HG03060 (cell line): ENCODE data around the gene KIRREL3.

Experiments
- ATAC-seq: cut with Tn5 transposase; IDR thresholded peaks from one replicate; pipeline ENCODE4 v1.9.1; 2021; ENCODE audit warnings: low read depth, moderate number of reproducible peaks; ENCODE audit not compliant: unreplicated experiment

KIRREL3 gene

DNA sequence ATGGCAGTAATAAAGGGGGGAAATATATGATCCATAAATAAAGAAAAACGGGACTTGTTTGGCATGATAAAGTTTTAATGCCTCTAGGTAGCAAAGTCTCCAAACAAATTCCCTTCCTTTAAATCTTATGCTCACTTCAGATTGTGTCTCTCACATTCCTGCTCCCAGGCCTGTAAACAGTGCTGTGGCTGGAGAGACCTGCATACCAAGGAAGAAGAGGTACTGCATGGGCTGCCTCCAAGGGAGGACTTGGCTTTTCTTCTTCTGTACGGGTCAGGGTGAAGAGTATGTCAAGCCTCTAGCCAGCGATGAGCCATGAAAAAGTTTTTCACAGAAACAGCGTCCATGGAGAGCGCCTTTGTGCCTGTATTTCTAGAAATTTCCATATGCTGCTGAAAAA is 161.8 kb downstream of the KIRREL3 start:
- ATAC-seq, result no peak

DNA sequence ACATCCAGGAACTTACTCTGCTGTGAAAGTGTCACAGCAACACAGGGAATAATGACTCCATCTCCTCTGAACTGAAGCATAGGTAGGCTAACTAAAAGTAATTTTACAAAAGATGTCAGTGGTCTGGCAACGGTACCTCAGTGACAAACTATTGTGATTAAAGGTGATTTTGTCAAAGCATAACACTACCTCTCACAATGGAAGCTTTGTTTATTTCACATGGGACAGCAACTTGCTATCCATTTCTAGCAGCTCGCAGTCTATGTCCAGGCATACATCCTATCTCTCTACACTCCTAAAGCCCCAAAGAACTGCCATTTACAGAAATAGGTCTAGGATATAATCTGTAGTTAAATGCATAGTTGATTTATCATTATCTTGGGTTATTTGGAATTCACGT is 163.0 kb downstream of the KIRREL3 start:
- ATAC-seq, result no peak

- ATAC-seq, result no peak
These were observed 166.0 kb downstream of the KIRREL3 start for GRCh38 chr11:126834573-126834972.

DNA sequence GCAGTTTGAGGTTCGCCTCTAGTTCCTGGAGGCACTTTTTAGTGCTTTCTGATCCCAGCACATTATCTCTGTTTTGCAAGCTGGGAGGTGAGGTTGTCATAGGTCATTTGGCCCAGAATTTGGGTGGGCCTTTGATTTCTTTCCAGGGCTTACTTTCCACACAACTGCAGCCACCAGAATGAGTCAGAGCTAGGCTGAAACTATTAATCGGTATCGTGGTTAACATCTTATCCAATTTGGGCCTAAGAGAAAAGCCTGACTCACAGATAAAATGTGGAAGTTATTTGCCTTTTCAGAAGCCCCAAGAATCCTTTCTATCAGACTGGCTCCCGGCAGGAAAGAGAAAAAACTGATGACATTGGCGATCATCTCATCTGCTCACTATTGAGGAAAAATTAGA is 166.4 kb downstream of the KIRREL3 start:
- no peak for ATAC-seq

GRCh38 chr11:126833065-126833464 is 167.5 kb downstream of the KIRREL3 start:
- no peak for ATAC-seq

GRCh38 chr11:126832387-126832786 is 168.2 kb downstream of the KIRREL3 start:
- ATAC-seq, result no peak

DNA sequence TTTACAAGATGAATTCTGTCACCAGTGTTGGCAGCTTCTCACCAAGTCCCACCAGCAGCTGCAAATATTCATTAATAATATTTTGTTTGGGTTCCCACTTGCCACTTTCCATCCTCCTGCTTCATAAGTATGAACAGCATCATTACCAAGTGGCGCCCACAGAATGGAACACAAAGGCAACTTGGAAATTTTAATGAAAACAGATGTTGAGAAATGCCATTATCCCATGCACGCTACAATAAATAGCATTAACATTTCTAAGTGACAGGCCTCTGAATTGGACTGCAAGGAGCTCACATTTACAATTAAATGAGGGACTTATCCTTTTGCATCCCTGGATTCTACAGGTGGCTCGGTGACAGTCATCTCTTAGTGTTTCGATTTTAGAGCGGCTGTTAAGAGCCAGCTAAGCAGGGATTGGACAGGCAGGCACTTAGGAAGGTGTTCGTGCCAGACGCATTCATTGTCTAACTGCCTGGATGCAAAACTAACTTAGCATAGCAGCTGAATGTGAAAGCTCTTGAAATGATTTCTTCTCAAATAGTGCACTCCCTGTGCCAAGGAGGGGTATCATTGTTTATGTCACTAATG is 170.3 kb downstream of the KIRREL3 start:
- ATAC-seq, result no peak

DNA sequence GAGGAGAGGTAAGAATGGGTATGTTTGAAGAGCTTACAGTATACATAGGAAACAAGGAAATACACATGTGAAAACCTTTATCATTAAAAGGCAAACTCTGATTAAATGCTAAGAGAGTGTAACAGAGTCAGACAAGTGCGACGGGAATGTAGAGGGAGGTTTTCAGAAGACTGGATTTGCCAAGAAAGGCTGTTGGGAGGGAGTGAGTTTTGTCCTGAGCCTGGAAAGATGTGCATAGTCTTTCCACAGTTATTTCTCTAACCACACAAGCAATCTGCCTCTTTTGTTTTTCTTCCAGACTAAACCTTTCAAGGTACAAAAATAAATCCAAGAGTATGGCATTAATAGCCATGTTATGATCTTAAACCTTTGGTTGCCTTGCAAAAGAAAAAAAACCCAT is 170.9 kb downstream of the KIRREL3 start:
- ATAC-seq, result no peak

DNA sequence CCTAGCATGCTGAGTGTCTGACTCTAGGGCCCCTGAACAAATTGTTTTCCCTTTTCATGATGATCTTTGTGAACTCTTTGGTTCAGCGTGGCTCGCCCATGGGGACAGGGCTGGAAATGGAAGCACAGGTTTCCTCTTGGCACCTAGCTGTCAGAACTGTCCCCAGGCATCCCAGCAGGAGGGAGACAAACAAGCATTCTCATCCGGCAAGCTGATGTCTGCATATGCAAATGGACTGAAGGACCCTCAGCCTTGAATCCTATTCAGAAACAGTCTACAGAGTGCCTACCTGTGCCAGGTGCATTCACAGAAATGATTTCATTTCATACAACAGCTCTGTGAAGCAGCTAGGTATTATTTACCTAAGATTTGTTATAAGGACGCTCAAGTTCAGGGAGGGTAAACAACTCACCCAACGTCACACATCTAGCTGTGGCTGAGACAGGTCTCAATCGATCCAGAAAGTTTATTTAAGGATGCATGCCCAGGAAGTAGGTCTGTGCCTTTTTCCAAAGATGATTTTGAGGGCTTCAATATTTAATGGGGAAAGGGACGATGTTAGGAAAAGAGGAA is 176.4 kb downstream of the KIRREL3 start:
- no peak for ATAC-seq

DNA sequence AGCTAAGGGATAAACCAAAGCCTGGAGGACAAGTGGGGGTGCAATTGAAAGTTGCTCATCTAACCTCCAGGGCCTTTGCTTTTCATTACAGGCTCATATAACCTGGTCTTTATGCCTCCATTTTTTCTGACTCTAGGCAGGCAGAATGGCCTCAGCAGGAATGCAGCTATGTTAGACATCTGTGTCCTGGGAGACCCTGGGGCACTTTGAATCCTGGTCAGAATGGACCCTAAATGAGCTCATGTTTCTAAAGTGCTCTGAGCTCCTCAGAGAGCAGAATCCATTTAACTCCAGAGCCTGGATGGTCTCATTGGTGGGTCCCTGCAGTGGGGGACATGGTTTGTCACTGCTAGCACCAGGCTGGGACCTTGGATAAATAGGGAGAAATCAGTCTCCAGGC is 177.3 kb downstream of the KIRREL3 start:
- ATAC-seq, result no peak

GRCh38 chr11:126821827-126822226 is 178.7 kb downstream of the KIRREL3 start:
- no peak for ATAC-seq

GRCh38 chr11:126819194-126819593 is 181.4 kb downstream of the KIRREL3 start:
- ATAC-seq, result no peak

DNA sequence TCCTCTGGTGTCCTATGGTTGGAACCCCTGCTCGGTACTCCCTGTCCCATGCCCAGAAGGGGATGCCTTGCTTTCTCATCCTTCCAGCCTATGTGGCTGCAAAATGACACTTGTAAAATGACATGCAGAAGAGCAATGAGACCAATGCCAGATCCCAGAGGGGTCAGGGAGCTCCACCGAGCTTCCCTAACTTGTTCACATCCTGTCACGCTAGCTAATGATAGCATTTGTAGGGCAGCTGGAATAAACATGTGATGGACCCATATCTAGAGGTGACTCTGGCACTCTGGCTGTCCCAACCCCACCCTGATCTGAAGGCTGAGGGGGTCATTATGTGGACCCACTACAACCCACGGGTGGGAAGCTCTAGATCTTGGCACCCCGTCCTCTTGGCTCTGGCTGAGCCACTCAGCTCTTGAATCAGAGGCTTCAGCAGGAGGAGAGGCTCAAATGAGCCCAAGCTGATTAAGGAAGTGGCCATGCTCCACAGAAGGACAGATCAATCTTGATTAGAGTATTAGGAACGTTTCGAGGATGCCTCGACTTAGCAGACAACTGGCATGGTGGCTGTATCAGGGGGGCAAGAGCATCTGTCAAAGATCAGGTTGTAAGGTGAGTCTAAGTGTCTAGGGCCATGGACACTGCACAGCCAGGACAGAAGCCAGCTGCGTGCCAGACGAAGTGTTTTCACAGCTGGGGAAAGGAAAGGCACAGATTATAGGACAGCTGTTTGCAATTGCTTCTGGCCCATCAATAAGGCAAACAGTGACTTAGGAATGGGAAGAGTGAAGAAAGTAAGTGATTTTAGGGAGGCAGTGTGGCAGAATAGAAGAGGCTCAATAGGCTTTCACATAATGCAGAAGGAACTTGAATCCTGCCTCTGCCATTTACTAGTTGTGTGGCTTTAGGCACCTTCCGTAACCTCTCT is 182.8 kb downstream of the KIRREL3 start:
- no peak for ATAC-seq

- no peak for ATAC-seq
These were observed 183.5 kb downstream of the KIRREL3 start for GRCh38 chr11:126817096-126817495.

- no peak for ATAC-seq
These were observed 183.9 kb downstream of the KIRREL3 start for GRCh38 chr11:126816645-126817044.

DNA sequence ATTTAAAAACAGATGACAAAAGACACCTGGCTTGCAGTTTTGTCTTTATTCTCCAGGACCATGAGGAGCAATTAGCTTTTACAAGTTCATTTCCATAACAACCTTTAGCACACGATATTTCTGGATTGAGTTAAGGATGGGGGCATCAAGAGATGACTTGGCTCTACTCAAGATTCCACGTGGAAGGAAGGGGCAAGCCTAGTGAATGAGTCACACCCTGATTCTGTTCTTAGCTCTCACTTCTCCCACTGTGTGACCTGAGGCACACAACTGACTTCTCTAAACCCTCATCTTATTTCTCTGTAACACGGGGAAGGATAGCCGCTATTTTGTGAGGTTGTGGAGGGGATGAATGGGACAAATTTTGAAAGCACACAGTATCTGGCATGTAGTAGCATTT is 185.5 kb downstream of the KIRREL3 start:
- ATAC-seq, result no peak

DNA sequence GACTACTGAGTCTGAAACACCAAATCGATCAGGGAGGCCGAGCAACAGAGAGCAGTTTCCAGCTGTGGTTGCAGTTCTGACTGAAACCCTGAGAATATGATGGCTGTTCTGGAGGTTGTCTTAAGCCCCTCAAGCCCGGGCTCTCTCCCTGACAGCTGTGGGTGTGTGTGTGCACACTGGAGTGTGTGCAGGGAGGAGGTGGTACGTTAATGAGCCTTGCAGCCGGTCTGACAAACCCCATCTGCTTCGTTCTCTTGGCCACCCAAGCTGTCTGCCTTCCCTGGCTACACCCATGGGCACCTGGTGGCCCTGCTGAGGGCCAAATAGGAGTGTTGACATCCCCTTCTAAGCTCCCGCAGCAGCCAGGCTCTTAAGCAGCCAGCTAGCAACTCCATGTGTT is 189.8 kb downstream of the KIRREL3 start:
- ATAC-seq, result no peak

DNA sequence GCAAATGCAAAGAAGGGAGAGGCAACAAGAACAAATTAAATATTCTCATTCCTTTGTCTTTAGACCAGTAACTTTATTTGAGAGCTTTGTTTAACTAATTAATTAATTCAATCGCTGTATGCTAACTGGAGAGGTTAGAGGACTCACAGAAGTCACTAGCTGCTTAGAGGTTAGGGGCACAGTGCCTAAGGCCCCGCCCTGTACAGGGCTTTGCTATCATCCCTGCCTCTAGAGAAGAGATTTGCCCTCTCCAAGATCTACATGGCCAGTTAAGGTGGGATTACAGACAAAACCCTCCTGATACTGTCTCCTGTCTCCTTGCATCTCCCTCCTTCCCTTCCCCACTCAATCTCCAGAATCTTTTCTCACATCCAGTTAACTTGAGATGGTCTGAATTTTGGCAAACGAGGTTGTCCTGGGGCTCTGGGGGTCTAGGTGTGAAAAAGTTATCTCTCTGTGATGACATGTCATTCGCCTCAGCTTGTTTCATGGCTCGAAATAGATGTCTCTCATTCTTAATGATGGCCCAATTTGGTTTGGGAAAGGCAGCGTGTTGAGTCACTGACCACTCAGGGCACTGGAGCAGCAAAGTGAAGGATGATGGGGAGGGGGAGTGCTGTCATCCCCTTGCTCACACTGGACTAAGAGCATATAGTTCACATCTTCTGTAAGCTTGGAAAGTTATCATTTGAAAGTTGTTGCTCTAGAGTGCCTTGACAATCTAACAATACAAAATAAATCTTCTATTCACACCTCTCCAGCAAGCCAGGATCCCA is 190.9 kb downstream of the KIRREL3 start:
- ATAC-seq, result no peak

GRCh38 chr11:126808836-126809235 is 191.7 kb downstream of the KIRREL3 start:
- no peak for ATAC-seq

- no peak for ATAC-seq
These were observed 192.3 kb downstream of the KIRREL3 start for GRCh38 chr11:126808296-126808695.

- no peak for ATAC-seq
These were observed 194.7 kb downstream of the KIRREL3 start for GRCh38 chr11:126805870-126806269.
